Panc1 (cell line): ENCODE measurements around the gene KIRREL3.

ENCODE experiments used
- CTCF ChIP-seq: fragments of 450-650 bp; IDR thresholded peaks from 2 replicates; pipeline ENCODE4 v1.5.1; 2017; ENCODE audit warnings: mild to moderate bottlenecking
- POLR2AphosphoS5 ChIP-seq: IDR thresholded peaks from 2 replicates; pipeline ENCODE4 v1.6.1; 2012; ENCODE audit warnings: mild to moderate bottlenecking, low read depth, low read length, moderate library complexity

GRCh38 chr11:126930091-126930841, 70.3 kb downstream of the KIRREL3 start:
- TF ChIP-seq CTCF, result no peak
- no peak for TF ChIP-seq POLR2AphosphoS5
